GM20431 (cell line): ENCODE data around the gene MED20.
"Not testable (repeated sequence)": the region's sequence is repeated elsewhere in the genome, so short reads cannot be mapped to it uniquely, and the experiment has no call there.

ENCODE experiments used
- in situ Hi-C: fragments of 300-500 bp; cut with MseI, MboI; formaldehyde crosslinking; loops from one replicate; pipeline ENCODE4 v1.15.0; 2020; ENCODE audit warnings: low sequenced_read_pairs; ENCODE audit not compliant: unreplicated experiment

Gene MED20, protein sequence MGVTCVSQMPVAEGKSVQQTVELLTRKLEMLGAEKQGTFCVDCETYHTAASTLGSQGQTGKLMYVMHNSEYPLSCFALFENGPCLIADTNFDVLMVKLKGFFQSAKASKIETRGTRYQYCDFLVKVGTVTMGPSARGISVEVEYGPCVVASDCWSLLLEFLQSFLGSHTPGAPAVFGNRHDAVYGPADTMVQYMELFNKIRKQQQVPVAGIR

DNA sequence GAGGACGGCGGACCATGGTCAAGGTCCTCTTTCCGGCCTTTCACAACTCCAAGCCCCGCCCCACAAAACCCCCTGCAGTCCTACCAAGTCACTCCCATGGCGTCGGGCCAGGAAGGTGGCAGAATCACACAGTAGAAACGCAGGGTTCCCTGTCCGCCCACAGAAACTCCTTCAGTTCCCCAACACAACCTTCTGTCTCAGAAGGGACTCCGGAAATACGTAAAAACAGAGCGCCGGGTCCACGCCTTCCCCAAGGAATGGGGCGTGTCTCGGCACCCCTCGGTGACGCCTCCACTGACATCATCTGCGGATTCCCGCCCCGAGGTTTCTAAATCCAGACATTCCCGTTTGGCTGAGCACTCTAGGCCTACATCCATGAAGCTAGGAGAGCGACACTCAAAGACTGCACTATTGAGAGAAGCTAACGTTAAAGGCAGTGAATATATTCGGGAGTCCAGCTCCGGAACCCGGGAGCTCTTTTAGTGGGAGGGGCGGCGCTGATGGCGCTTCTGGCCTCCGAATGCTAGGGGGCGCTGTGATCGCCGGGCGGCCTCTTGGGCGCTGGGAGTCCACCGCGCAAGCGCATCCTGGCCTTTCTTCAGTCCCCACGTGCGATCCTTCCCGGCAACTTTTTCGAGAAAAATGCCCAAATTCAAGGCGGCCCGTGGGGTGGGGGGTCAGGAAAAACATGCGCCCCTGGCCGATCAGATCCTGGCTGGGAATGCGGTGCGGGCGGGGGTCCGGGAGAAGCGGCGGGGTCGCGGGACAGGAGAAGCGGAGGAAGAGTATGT is at the start of gene MED20, which contains the start of gene BYSL:
MED20 (minus strand) TSS at position 219 of the 791 bp plus-strand sequence; CDS start at position 98, 121 bp downstream.
BYSL (plus strand) TSS at position 579 of the 791 bp plus-strand sequence; CDS start at position 643, 64 bp downstream.
- in situ Hi-C loops: no loop called here

DNA sequence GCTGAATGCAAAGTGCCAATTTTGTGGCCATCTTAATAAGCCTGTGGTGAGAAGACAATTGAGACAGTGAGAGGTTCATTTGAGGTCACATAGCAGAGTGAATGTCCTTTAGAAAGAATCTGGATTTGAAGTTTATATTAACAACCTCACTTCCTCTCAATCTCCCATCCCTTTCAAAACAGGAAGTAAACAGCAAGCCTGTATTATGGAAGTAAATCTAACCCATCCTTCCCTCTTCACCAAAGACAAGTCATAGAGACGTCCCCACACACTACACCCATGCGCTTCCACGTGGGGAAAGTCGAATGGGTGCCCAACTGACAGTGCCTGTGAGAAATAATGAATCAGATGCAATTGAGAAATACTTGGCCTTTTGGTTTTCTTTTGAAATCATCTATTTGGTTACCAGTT is 49.5 kb upstream of the MED20 start:
- in situ Hi-C loops: no loop called here

DNA sequence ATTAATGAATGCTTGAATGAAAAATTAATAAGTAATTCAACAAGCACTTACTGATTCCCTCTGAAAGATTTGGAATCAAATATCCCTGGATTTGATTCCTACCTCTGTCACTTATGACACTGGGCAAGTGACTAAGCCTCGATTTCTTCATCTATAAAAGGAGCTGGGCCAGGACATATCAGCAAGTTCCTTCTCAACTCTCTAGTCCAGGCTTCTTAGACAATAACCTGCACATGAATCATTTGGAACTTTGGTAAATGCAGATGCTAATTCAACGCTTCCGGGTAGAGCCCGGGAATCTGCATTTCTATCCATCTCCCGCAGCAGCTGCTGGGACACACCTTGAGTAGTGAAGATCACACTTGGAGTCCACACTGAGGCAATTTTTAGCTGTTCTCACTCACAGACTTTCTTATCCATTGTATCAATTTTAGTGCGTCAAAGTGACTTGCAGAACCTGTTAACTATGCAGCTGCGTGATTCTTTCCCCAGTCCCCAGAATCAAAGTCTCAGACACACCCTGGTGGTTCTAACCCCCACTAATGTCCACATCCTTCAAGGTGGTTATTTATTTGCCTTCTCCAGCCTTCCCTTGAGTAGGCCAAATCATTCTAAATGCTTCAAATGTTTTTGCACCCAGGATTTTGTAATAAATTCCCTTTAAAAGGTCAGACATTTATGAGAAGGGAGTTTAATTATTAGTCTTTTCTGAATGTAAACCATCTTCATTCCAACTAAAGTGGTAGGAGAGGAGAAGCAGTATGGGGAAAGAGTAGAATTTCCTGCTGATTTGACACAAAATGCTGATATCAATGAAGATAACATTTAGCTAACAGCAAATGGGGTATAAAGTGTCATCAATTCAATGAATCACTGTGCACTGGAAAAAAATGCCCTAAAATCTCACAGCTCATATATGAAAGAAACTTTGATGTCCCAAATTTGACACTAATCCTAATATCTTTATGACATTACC is 46.7 kb upstream of the MED20 start:
- in situ Hi-C loops: no loop called here

DNA sequence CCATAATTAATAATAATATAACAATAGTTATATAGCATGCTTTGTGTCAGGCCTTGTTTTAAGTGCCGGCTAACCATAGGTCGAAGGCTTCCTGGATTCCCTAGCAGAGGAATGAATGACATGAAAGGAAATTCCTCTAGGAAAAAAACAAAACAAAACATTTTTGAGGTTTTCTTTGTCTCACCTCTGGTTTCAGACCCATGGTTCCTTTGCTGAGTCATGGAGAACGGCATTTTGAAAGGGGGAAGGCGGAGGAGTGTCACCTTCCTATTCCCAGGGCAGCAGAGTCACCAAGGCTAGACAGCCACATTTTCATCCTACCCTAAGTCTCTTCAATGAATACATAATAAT is 46.0 kb upstream of the MED20 start:
- in situ Hi-C loops: no loop called here

DNA sequence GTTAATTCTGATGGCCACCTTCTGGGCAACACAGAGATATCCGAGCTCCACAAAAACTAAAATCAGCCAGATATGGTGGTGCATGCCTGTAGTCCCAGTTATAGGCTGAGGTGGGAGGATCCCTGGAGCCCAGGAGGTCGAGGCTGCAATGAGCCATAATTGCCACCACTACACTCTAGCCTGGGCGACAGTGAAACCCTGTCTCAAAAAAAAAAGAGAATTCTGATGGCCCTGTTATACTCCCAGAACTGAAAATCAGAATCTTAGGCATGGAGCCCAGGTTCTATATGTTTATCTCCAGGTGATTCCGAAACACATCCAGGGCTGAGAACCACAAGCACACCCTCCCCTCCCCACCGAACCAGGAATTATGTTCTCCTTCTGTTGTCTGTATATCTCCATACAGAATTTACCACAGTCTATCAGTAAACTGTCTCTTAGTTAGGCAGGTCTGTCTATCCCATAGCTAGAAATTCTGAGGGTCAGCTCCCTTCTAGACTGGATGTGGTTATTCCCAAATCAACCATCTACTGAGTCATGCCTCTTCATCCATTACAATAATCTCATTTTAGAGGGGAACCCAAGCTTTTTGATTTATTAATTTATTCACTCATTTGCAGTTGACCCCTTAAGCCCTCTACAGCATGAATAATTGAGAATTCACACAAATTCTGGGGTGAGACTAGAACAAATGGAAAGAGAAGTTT is 45.4 kb upstream of the MED20 start:
- in situ Hi-C loops: no loop called here

DNA sequence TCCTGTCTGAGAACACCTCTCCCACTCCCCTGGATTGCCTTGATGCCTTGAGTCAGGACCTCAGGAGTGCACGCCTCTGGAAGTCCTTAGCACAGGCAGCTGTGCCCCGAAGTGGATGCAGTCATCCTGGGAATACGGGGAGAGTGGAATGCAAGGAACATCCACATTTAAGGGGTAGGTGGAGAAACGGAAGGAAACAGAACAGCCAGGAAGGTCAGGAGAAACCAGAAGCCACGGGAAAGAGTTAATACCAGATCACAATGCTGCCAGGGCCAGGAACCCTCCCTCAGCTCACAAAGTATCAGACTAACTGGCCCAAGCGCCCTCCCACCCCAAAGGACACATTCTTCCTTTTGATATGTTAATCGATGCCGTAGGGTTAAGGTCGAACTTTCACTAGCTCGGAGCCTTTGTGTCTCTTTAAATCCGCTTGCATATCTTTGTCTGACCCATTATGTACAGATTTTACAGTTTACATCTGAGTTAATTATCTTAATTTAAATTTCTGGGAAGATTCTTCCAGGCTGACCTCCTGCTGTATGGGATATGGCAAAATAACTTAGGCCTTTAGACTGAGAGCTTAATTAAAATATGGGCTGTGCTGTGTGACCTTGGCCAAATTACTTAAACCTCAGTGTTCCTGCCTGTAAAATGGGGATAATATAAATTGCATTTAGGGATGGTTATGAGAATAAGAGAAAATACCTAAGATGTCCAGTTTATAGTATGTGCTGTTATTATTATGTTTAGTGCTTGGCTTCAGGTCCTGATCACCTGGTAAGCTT is 44.7 kb upstream of the MED20 start:
- in situ Hi-C loops: no loop called here

DNA sequence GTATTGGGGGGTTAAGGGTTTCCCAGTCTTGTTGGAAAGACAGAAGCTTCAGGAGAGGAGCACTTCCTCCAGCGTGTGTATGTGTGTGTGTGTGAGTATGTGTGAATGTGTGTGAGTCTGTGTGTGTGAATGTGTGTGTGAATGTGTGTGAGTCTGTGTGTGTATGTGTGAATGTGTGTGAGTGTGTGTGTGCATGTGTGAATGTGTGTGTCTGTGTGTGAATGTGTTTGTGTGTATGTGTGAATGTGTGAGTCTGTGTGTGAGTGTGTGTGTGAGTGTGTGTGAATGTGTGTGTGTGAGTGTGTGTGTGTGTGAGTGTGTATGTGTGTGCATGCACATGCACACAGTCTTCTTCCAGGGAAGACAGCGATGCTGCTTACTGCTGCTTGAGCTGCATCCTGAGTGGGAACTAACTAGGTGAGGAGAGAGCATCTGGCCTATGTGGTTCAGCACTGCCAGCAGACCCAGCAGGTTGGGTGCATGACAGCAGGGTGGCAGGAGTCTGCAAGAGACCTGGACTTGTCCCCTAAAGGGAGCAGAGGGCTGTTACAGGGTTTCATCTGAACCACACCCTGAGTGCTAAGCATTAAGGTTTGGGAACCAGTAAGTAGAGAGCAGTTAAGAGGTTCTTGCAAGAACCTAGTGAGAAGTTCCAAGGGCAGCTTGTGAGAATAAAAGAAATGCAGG is 43.4 kb upstream of the MED20 start:
- in situ Hi-C loops: no loop called here

DNA sequence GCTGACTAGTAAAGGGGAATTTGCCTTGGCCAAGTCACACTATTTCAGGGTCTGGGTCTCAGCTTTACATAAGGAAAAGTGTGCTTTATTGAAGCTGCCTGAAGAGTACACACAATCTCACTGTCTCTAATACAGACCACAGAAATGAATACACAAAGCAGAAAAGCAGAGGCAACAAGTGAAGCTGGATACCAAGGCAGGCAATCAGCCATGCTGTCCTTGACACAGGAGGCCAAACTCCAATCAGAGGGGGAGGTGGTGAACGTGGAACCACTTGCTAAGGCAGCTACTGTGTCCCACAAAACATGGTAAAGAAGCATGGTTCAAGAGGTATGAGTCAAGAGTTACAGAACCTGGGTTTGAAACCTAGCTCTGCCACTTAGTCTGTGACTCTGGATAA is 42.4 kb upstream of the MED20 start:
- in situ Hi-C loops: no loop called here

DNA sequence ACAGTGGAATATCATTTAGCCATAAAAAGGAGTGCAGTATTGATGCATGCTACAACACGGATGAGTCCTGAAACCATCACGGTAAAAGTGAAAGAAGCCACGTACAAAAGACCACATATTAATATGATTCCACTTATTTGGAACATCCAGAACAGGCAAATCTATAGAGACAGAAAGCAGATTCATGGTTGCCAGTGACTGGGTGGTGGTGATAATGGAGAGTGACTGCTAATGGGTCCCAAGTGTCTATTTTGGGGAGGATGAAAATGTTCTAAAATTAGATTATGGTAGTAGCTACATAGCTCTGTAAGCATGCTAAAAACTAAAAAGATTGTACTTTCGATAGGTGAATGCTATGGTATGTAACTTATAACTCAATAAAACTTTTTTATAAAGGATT is 39.1 kb upstream of the MED20 start:
- in situ Hi-C loops: no loop called here

DNA sequence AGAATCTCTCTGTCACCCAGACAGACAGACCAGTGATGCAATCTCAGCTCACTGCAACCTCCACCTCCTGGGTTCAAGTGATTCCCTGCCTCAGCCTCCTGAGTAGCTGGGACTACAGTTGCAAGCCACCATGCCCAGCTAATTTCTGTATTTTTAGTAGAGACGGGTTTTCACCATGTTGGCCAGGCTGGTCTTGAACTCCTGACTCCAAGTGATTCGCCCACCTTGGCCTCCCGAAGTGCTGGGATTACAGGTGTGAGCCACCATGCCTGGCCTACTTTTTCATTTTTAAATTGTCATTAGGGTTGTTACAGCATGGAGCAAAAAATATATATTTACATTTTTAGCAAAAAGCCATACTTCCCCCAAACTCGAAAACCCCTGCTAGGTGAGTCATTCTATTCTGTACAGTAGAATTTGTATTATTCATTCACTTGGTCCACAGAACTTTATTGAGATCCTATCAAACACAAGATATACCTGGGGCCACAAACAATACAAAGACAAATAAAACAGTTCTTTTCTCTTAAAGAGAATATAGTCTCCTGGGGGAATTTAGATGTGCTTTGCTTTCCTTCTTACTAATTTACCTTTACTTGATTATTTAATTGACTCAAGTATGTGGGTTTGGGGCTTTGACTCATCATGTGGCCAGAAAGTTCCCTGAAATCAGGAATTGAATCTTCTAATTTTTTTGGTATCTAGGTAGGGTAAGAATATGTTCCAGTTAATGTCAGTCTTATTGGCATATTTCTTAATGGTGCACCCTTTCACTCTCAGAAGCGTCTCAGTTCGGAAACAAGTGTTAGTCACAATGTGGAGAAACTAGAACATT is 37.3 kb upstream of the MED20 start:
- in situ Hi-C loops: no loop called here

DNA sequence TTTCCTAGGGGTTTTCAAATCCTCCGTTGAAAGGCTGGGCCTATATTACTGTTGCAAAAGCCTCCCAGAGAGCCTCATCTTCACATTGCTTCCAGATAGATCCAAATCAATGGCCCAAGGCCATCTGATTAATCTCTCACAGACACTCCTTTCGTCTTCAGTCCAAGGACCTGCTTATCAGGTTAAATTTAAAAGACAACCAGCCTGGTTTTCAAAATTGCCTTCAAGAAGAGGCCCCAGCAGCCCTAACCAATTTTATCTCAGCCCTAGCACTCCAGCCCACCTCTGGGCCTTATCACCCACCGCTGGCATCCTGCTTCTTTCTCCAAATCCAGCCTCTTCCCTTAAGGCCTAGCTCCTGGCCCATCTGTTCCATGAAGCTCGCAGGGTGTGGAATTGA is 36.2 kb upstream of the MED20 start:
- in situ Hi-C loops: no loop called here

DNA sequence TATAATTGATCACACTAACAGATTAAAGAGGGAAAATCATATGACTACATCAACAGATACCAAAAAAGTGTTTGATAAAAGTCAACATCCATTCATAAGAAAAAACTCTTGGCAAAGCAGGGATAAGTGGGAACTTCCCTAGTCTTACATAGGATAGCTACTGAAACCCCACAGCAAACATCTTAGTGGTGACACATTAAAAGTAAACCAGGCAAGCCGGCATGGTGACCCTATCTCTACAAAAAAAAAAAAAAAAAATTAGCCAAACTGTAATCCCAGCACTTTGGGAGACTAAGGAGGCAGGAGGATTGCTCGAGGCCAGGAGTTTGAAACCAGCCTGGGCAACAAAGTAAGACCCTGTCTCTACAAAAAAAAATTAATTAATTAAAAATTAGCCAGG is 34.5 kb upstream of the MED20 start:
- in situ Hi-C loops: no loop called here

DNA sequence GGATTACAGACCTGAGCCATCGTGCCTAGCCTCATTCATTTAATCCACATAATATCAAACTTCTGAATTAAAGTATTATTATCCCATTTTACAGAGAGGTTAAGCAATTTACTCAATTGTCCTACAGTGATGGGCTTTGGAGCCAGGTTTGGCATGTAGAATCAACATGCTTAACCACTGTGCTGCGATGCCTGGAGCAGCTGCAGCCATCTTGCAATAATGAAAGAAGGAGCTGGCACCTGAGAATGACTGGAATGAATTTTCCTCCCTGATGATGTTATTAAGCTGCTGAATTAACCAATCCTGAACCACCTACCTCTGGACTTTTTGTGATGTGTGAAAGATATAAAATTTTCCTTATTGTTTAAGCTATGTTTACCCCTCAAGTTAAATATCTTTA is 33.7 kb upstream of the MED20 start:
- in situ Hi-C loops: no loop called here

DNA sequence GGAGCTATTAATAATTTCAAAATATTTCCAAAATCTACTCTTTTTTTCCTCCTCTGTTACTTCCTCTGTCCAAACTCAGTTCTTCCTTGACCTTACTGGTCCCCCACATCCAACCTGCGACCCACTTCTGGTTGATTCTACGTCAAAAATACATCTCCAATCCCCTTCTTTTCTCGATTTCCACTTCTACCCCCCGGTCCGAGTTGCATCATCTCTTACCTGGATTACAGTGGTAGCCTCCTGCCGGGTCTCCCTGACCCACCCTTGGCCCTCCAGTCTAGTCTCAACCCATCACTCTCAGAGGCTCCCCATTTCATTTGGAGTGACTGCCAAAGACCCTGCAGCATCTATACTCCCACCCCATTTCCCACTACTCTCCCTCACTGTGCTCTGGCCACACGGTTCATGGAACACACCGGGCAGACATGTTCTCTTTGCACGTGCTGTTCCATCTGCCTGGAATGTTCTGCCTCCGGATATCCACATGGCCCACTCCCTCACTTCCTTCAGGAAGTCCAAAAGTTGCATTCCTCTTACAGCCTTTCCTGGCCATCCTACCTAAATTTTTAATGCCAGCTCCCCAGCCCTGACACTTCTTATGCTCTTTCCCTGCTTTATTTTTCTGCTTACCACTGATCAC is 26.8 kb upstream of the MED20 start:
- in situ Hi-C loops: no loop called here

DNA sequence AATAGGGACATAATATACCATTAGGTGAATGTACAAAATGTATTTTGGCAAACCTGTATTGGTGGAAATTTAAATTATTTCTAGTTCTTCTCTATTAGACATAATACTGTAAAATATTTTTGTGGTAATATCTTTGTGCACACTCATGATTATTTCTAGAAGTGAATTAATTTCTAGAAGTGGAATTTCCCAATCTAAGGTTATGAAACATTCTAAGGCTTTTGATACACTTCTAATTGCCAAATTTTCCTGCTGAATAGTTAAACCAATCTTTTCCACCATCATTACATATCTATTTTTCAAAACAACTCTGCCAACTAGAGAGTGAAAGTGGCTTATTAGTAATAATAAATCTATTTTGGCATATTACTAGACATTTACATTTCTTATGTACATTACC is 22.5 kb upstream of the MED20 start:
- in situ Hi-C loops: no loop called here

DNA sequence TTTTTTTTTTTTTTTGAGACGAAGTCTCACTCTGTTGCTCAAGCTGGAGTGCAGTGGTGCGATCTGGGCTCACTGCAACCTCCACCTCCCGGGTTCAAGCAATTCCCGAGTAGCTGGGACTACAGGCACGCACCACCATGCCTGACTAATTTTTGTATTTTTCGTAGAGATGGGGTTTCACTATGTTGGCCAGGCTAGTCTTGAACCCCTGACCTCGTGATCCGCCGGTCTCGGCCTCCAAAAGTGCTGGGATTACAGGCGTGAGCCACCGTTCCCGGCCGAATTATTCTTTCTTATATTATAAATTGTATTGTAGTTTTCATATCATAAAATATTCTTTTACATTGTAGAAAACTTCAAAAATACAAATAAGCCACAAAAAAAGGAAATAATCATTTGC is 21.9 kb upstream of the MED20 start:
- in situ Hi-C loops: not testable (repeated sequence)

DNA sequence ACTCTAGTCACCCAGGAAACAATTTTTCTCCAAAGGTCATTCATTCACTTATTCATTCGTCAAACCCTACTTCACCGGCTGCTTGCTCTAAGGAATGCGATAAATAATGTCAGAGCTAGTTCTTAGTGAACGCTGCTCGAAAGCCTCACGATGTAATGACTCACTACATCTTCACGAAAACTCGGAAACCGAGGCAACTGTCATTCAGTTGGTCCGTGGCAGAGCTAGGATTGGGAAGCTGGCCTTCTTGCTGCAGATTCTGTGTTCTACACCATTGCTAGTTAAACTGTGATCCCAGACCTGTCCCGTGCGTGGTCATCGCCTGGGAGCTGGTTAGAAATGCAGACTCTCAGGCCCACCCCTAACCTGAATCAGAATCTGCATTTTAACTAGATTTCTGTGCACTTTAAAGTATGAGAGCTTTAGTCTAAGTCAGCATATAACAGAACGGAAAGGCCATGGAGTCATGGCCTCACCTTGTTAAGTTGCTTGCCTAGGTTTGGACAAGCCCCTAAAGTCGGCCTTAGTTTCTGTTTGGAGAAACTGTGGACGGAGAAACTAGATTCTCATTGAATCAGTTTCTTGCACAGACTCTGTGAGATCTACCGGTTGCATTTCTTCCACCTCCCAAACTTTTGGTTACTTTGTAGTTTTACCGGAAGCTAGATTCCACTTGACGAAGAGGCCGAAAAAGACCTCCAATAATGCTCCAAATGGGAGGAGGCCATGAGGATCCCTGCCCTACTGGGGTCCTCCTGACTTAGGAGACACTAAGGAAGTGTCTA is 21.3 kb upstream of the MED20 start:
- in situ Hi-C loops: no loop called here
